H1 (cell line): Measurements from ENCODE around the gene RELA. TPM values are rescaled to one million over a fixed set of nuclear protein-coding genes. Genes with fewer than 3 reads are reported as not detected.

ENCODE experiments used
- ASH2L ChIP-seq: fragments of 200-600, 300-600 bp; sonication (generic); IDR thresholded peaks from one replicate; pipeline ENCODE4 v1.7.1; 2017; ENCODE audit warnings: low read length
- BRCA1 ChIP-seq: IDR thresholded peaks from 2 replicates; pipeline ENCODE4 v1.6.1; 2012; ENCODE audit warnings: low read depth, low read length, improper control_type of control experiment
- CREB1 ChIP-seq: IDR thresholded peaks from 2 replicates; pipeline ENCODE4 v1.6.1; 2012; ENCODE audit warnings: inconsistent platforms
- EGR1 ChIP-seq: IDR thresholded peaks from 2 replicates; pipeline ENCODE4 v1.6.1; 2011; ENCODE audit warnings: low read depth, low read length, borderline replicate concordance
- GABPA ChIP-seq: IDR thresholded peaks from 2 replicates; pipeline ENCODE4 v1.6.1; 2011; ENCODE audit warnings: mild to moderate bottlenecking, low read length, moderate library complexity, borderline replicate concordance; ENCODE audit not compliant: insufficient read depth
- HDAC2 ChIP-seq, 2 experiments: fragments of 300-600 bp in 1 of 2; sonication (generic) in 1 of 2; IDR thresholded peaks; 2 replicates each; pipeline ENCODE4 v1.6.1; 2011 to 2012; ENCODE audit warnings: low read depth in 2 of 2, low read length in 2 of 2, mild to moderate bottlenecking in 2 of 2, moderate library complexity in 2 of 2, borderline replicate concordance in 1 of 2, inconsistent platforms in 1 of 2
- JUND ChIP-seq: IDR thresholded peaks from 2 replicates; pipeline ENCODE4 v1.6.1; 2011; ENCODE audit warnings: mild to moderate bottlenecking, improper control_type of control experiment, low read length
- MAFK ChIP-seq: IDR thresholded peaks from 2 replicates; pipeline ENCODE4 v1.6.1; 2012; ENCODE audit warnings: low read depth, mild to moderate bottlenecking, improper control_type of control experiment, low read length
- PHF8 ChIP-seq: fragments of 200-600 bp; sonication (generic); conservative IDR thresholded peaks from 2 replicates; pipeline ENCODE4 v1.7.1; 2012; ENCODE audit warnings: low read depth, mild to moderate bottlenecking, inconsistent platforms, low read length, moderate library complexity
- SP2 ChIP-seq: IDR thresholded peaks from 2 replicates; pipeline ENCODE4 v1.6.1; 2012; ENCODE audit warnings: mild to moderate bottlenecking, low read length, inconsistent platforms
- TBP ChIP-seq: IDR thresholded peaks from 2 replicates; pipeline ENCODE4 v1.6.1; 2011; ENCODE audit warnings: low read depth, low read length, improper control_type of control experiment
- TEAD4 ChIP-seq: IDR thresholded peaks from 2 replicates; pipeline ENCODE4 v1.6.1; 2012; ENCODE audit warnings: low read depth, low read length, inconsistent platforms, mixed read lengths
- polyA plus RNA-seq, 7 experiments: library from polyadenylated mRNA; depleted of rRNA in 3 of 7; stranded (reverse) in 5 of 7; unstranded in 2 of 7; fragments of >200 nt in 5 of 7; fragments of 200-250 nt in 2 of 7; gene quantifications; 1 replicate in 5 of 7; 2 replicates in 1 of 7; 4 replicates in 1 of 7; pipeline versions ENCODE4 v1.2.1 to v1.2.3, GENCODE V29; 2011 to 2013; ENCODE audit warnings: missing spikeins in 2 of 7, mixed read lengths in 2 of 7
- total RNA-seq: library from RNA; stranded (reverse); fragmentation: NEBNext Ultra II Directional; extraction: Animal tissue kit (Norgen Biotek cat#: 25700); gene quantifications from 2 replicates; pipeline ENCODE4 v1.2.1, GENCODE V29; 2021
- TF ChIP-seq, protein P1 (sequence below): IDR thresholded peaks from 2 replicates; pipeline ENCODE4 v1.6.1; 2011; ENCODE audit warnings: low read length, improper control_type of control experiment
- TF ChIP-seq, protein P2 (sequence below): IDR thresholded peaks from 2 replicates; pipeline ENCODE4 v1.6.1; 2012; ENCODE audit warnings: inconsistent platforms
- TF ChIP-seq, protein P3 (sequence below): IDR thresholded peaks from 2 replicates; pipeline ENCODE4 v1.6.1; 2012; ENCODE audit warnings: inconsistent platforms

RELA gene
- total and polyA plus RNA-seq, 2 of the 8 experiments (the other 6 are each of a cell fraction or from before 2014, with no cell fraction given): 21.9 to 27.5 TPM

DNA sequence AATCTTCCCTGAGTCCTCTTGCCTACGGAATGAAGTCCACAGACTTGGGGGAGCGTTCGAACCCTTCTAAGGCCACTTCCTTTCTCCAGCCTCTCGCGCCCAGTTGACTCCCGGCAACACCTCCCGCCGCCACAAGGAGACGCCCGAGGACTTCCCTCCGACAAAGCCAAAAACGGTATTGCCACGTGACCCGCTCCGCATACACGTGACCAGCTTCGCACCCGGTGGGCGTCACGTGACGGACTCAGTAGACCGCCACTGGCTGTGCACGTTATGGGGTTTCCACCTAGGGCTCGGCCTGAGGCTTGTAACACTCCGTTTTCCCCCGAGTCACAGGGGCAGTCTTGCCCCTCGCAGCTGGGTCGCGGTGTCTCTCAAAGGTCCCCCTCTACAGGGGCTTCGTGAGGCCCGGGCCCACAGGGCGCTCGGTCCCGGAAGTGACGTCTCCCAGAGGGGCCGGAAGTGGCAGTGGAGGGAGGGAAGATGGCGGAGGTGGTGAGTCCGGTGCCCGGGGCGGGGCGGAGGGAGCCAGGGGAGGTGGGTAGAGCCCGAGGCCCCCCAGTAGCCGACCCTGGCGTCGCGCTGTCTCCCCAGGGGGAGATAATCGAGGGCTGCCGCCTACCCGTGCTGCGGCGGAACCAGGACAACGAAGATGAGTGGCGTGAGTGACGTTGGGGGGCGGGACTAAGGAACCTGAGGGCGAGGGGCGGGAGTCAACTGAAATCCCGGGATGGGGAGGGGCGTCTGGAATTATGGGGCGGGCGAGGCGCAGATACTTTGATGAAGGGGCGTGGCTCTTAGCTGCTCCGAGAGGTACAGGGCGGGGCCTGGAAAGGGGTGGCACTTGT, 49.3 kb upstream of the RELA start, which contains the start of gene KAT5 (continued):
- TF ChIP-seq, protein P1, sequence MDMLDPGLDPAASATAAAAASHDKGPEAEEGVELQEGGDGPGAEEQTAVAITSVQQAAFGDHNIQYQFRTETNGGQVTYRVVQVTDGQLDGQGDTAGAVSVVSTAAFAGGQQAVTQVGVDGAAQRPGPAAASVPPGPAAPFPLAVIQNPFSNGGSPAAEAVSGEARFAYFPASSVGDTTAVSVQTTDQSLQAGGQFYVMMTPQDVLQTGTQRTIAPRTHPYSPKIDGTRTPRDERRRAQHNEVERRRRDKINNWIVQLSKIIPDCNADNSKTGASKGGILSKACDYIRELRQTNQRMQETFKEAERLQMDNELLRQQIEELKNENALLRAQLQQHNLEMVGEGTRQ: peak; percentile 100
- TF ChIP-seq SP2: no peak; the same call in 1 of the 2 replicates
- no peak for TF ChIP-seq TEAD4
- TF ChIP-seq BRCA1: peak; percentile 54; the same call in 1 of the 2 replicates
- TF ChIP-seq EGR1: 0 out of 2 replicates have a peak, but pooled peaks have one; percentile 44
- TF ChIP-seq TBP: peak; percentile 73
- TF ChIP-seq JUND: 0 out of 2 replicates have a peak, but pooled peaks have one; percentile 31
- no peak for TF ChIP-seq MAFK
- TF ChIP-seq, protein P2, sequence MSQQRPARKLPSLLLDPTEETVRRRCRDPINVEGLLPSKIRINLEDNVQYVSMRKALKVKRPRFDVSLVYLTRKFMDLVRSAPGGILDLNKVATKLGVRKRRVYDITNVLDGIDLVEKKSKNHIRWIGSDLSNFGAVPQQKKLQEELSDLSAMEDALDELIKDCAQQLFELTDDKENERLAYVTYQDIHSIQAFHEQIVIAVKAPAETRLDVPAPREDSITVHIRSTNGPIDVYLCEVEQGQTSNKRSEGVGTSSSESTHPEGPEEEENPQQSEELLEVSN: peak; percentile 97
- peak; percentile 96 for TF ChIP-seq GABPA
- TF ChIP-seq ASH2L: peak; percentile 87
- peak in 1 of 2 experiments; percentile 42; a peak in 1 of 4 replicates for TF ChIP-seq HDAC2 (IDR thresholded peaks at IDR 0.05; ENCODE audit: borderline replicate concordance in 1 of 2, low read depth in 2 of 2, low read length in 2 of 2)
- peak; percentile 99 for TF ChIP-seq PHF8
- TF ChIP-seq CREB1: peak; percentile 94
- TF ChIP-seq, protein P3, sequence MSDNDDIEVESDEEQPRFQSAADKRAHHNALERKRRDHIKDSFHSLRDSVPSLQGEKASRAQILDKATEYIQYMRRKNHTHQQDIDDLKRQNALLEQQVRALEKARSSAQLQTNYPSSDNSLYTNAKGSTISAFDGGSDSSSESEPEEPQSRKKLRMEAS: peak; percentile 98
